ENCODE data around the gene STAT6. TPM values are rescaled to one million over a fixed set of nuclear protein-coding genes. Genes with fewer than 3 reads are reported as not detected.
A peak's percentile ranks its signal among the peaks of the same experiment; 100 is the strongest.

Gene STAT6
- total and polyA plus RNA-seq, 2 donors (not counting 1 experiment from before 2014, with no cell fraction given), result 103 to 123 TPM

- Histone ChIP-seq H3K36me3 (ENCODE audit: control insufficient read depth, insufficient read depth, low read length) (peaks cover 23% of the 10 kb centered on the region), H3K27me3 (ENCODE audit: control insufficient read depth, insufficient read depth, low read length) (no peaks in the 10 kb centered on the region), H2AFZ (ENCODE audit: low read length) (no peak overlapping the region), H3K79me2 (ENCODE audit: control insufficient read depth, insufficient read depth, low read length) (peaks cover 10% of the 10 kb centered on the region), H3K27ac (ENCODE audit: insufficient read depth, low read length) (no peak overlapping the region), H4K20me1 (ENCODE audit: control insufficient read depth, extremely low read depth, insufficient read depth, low read length) (no peaks in the 10 kb centered on the region), H3K4me2 (ENCODE audit: extremely low read depth, insufficient read depth, low read length) (no peak overlapping the region), H3K4me3 (replicated peaks in 1 of 4; ENCODE audit: control extremely low read depth in 1 of 4, insufficient read depth in 1 of 4, low read depth in 3 of 4, low read length in 4 of 4) (no peak overlapping the region), H3K9me3 (ENCODE audit: control insufficient read depth, insufficient read depth, low read depth, low read length) (no peaks in the 10 kb centered on the region), H3K9ac (ENCODE audit: insufficient read depth, low read length) (no peak overlapping the region), H3K4me1 (ENCODE audit: control insufficient read depth, extremely low read depth, insufficient read depth, low read length) (no peaks in the 10 kb centered on the region)
- no peak for DNase-seq (ENCODE audit: low read depth in 2 of 2)
- no peak for TF ChIP-seq CTCF (conservative IDR thresholded peaks at IDR 0.05 in 1 of 2, IDR thresholded peaks at IDR 0.05 in 1 of 2; ENCODE audit: low read depth in 1 of 2, low read length in 2 of 2)
- no peak for TF ChIP-seq EZH2 (IDR thresholded peaks at IDR 0.05; ENCODE audit: low read length, missing control alignments)
Measured at GRCh38 chr12:57105011-57105753, 6.0 kb downstream of the STAT6 start.

GRCh38 chr12:57104292-57104910 is 6.8 kb downstream of the STAT6 start:
- no peak overlapping the region for H3K27ac ChIP-seq (ENCODE audit: insufficient read depth, low read length)
- H3K27me3 ChIP-seq (ENCODE audit: control insufficient read depth, insufficient read depth, low read length), result no peaks in the 10 kb centered on the region
- peaks cover 2% of the 10 kb centered on the region for H3K79me2 ChIP-seq (ENCODE audit: control insufficient read depth, insufficient read depth, low read length)
- H3K36me3 ChIP-seq (ENCODE audit: control insufficient read depth, insufficient read depth, low read length), result peaks cover 29% of the 10 kb centered on the region
- no peak for TF ChIP-seq EZH2 (IDR thresholded peaks at IDR 0.05; ENCODE audit: low read length, missing control alignments)
- TF ChIP-seq CTCF (conservative IDR thresholded peaks at IDR 0.05 in 1 of 2, IDR thresholded peaks at IDR 0.05 in 1 of 2; ENCODE audit: low read depth in 1 of 2, low read length in 2 of 2), result no peak
- H4K20me1 ChIP-seq (ENCODE audit: control insufficient read depth, extremely low read depth, insufficient read depth, low read length), result no peaks in the 10 kb centered on the region
- no peak overlapping the region for H2AFZ ChIP-seq (ENCODE audit: low read length)
- H3K4me2 ChIP-seq (ENCODE audit: extremely low read depth, insufficient read depth, low read length), result no peak overlapping the region
- DNase-seq (ENCODE audit: low read depth in 2 of 2), result no peak
- no peak overlapping the region for H3K4me3 ChIP-seq (replicated peaks in 1 of 4; ENCODE audit: control extremely low read depth in 1 of 4, insufficient read depth in 1 of 4, low read depth in 3 of 4, low read length in 4 of 4)
- no peak overlapping the region for H3K9ac ChIP-seq (ENCODE audit: insufficient read depth, low read length)
- H3K9me3 ChIP-seq (ENCODE audit: control insufficient read depth, insufficient read depth, low read depth, low read length), result no peaks in the 10 kb centered on the region
- no peaks in the 10 kb centered on the region for H3K4me1 ChIP-seq (ENCODE audit: control insufficient read depth, extremely low read depth, insufficient read depth, low read length)

- no peaks in the 10 kb centered on the region for H3K9me3 ChIP-seq (ENCODE audit: control insufficient read depth, insufficient read depth, low read depth, low read length)
- H3K36me3 ChIP-seq (ENCODE audit: control insufficient read depth, insufficient read depth, low read length), result peaks cover 31% of the 10 kb centered on the region
- DNase-seq (ENCODE audit: low read depth in 2 of 2), result peak in 1 of 2 donors; percentile 54
- H3K4me3 ChIP-seq (replicated peaks in 1 of 4; ENCODE audit: control extremely low read depth in 1 of 4, insufficient read depth in 1 of 4, low read depth in 3 of 4, low read length in 4 of 4), result no peak overlapping the region
- no peak for TF ChIP-seq EZH2 (IDR thresholded peaks at IDR 0.05; ENCODE audit: low read length, missing control alignments)
- no peak for TF ChIP-seq CTCF (conservative IDR thresholded peaks at IDR 0.05 in 1 of 2, IDR thresholded peaks at IDR 0.05 in 1 of 2; ENCODE audit: low read depth in 1 of 2, low read length in 2 of 2)
- no peak overlapping the region for H3K9ac ChIP-seq (ENCODE audit: insufficient read depth, low read length)
- peaks cover 2% of the 10 kb centered on the region for H3K79me2 ChIP-seq (ENCODE audit: control insufficient read depth, insufficient read depth, low read length)
- no peaks in the 10 kb centered on the region for H3K27me3 ChIP-seq (ENCODE audit: control insufficient read depth, insufficient read depth, low read length)
- no peak overlapping the region for H3K27ac ChIP-seq (ENCODE audit: insufficient read depth, low read length)
- no peak overlapping the region for H2AFZ ChIP-seq (ENCODE audit: low read length)
- H3K4me2 ChIP-seq (ENCODE audit: extremely low read depth, insufficient read depth, low read length), result no peak overlapping the region
- H3K4me1 ChIP-seq (ENCODE audit: control insufficient read depth, extremely low read depth, insufficient read depth, low read length), result no peaks in the 10 kb centered on the region
- H4K20me1 ChIP-seq (ENCODE audit: control insufficient read depth, extremely low read depth, insufficient read depth, low read length), result no peaks in the 10 kb centered on the region
Measured at GRCh38 chr12:57103856-57104255, 7.3 kb downstream of the STAT6 start.
